ENCODE data around the gene RPS25.
"Not testable (repeated sequence)": the region's sequence is repeated elsewhere in the genome, so short reads cannot be mapped to it uniquely, and the experiment has no call there.

Gene RPS25

GRCh38 chr11:119018074-119018938, at the start of gene RPS25, which contains the start of gene TRAPPC4:
Gene RPS25, minus strand, starts transcription at chr11:119018343. Its CDS starts 59 bp downstream, at chr11:119018284.
Gene TRAPPC4, plus strand, starts transcription at chr11:119018766. Its CDS starts 30 bp downstream, at chr11:119018796.
- peak; percentile 99 for DNase-seq (ENCODE audit: low spot score)

GRCh38 chr11:119067371-119068222, 49.5 kb upstream of the RPS25 start, which contains the start of gene VPS11:
Gene VPS11, plus strand, starts transcription at chr11:119067818. Its CDS starts 6 bp downstream, at chr11:119067824.
- peak; percentile 96 for DNase-seq (ENCODE audit: low spot score)

DNA sequence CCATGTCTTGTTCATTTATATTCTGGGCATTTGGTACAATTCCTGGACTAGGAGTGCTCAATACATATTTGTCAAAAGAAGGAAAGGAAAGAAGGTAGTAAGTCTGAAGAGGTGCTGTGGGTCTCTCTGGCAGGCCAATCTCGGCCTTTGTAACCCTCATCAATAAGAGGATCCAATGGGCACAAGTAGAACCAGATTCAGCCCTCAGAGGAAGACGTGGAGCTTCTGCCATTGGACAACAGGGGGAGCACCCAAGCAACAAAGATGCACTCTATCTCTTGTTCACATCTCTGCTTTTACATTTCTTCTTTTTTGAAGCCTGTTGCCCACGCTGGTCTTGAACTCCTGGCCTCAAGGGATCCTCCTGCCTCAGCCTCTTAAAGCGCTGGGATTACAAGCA, 47.2 kb upstream of the RPS25 start:
- peak; percentile 37 for DNase-seq (ENCODE audit: low spot score)

DNA sequence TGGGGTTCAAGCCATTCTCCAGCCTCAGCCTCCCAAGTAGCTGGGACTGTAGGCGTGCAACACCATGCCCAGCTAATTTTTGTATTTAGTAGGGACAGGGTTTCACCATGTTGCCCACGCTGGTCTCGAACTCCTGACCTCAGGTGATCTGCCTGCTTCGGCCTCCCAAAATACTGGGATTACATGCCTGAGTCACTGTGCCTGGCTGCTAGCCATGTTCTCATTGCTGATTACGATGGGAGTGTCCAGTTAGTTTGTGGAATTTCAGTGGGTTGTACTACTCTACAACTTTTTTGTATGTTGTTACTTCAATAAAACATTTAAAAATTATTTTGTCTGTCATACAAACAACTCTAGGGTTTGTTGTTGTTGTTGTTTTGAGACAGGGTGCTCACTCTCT, 44.6 kb upstream of the RPS25 start:
- no peak for DNase-seq (ENCODE audit: low spot score)

- DNase-seq (ENCODE audit: low spot score) = no peak
Observed at GRCh38 chr11:119061256-119061655, 43.1 kb upstream of the RPS25 start.

DNA sequence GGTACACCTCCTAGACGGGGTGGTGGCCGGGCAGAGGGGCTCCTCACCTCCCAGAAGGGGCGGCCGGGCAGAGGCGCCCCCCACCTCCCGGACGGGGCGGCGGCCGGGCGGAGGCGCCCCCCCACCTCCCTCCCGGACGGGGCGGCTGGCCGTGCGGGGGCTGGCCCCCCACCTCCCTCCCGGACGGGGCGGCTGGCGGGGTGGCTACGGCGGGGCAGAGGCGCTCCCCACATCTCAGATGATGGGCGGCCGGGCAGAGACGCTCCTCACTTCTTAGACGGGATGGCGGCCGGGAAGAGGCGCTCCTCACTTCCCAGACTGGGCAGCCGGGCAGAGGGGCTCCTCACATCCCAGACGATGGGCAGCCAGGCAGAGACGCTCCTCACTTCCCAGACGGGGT, 41.0 kb upstream of the RPS25 start:
- DNase-seq (ENCODE audit: low spot score) = not testable (repeated sequence)

- DNase-seq (ENCODE audit: low spot score) = peak; percentile 95
Observed at GRCh38 chr11:119057000-119057769, 39.0 kb upstream of the RPS25 start, which contains the start of gene HYOU1. Gene HYOU1, minus strand, starts transcription at chr11:119057205. Its CDS starts 1,045 bp downstream, at chr11:119056160.

- DNase-seq (ENCODE audit: low spot score) = no peak
Observed at GRCh38 chr11:119056421-119056999, 38.4 kb upstream of the RPS25 start.

DNA sequence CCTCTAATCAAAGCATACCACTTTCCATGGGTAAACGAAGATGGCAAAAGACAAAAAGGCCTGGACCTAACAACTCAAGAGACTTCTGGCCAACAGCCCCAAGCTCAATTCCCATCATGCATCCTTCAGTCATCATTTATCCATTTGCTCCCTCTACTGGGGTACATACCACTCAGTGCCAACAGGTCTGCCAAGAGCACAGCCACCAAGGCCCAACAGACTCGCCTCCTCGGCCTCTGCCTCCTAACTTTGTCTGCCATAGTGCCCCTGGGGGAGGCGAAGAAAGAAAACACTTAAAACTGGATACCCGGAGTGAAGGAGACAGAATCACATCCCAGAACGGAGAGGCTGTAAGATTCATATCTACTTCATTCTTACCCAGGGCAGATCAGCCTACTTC, 37.8 kb upstream of the RPS25 start:
- DNase-seq (ENCODE audit: low spot score) = no peak

- no peak for DNase-seq (ENCODE audit: low spot score)
Observed at GRCh38 chr11:119054418-119054817, 36.3 kb upstream of the RPS25 start.

DNA sequence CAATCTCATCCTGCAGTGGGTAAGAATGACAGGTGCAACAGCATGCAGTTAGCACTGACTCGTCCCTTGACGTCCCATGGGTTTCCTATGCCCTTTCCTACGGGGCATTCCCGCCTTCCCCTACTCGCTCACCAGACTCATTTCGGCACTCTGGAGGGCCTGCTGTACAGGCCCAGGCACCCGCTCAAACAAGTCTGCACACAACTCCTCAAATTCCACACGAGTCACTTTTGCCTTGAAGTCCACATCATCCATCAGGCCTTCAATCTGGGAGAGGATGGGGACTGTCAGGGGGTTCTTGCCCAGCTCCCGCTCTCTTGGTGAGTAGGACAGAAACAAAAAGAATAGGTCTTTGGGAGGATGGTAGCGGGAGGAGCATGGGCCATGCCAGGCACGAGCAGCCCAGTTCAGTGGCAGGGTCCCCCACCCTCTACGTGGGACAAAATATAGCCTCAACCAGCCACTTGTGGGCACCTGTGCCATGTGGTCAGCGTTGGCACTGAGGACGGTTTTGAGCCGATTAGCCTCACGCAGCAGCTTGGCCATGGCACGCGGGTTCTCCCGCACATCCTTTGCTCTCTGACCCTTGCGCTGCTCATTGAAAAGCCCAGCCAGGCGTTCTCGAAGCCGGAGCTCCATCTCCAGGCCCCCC, 34.1 kb upstream of the RPS25 start:
- DNase-seq (ENCODE audit: low spot score) = no peak

DNA sequence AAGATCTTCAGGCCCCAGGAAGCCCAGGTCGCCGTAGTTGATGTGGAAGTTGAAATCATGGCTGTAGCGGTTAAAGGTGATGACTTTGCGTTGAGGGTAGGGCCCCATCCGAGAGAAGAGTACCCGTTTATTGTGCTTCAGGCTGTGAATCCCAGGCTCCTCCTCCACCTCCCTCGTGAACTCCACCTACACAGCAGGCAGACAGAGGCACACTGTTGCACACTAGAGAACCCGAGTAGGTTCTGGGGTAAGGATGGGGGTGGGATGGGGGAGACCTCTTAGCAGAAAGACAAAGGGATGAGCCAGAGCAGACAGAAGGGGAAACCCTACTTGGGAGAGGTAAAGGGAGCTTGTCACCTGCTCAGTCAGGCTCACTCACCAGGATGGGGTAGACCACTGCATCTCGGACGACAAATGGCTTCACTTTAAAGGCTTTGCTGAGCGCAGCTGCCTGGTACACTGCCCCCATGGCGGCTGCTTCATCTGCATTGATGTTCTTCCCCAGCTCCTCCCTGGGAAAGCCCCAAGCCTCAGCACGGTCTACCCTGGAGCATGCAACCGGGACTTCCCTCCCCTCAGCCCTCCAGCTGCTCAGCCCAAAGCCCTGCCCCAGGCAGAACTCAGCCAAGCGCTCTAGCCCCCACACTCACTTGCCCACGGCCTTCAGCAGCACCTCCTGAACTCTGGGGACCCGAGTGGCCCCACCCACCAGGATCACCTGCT, 33.5 kb upstream of the RPS25 start:
- no peak for DNase-seq (ENCODE audit: low spot score)

- no peak for DNase-seq (ENCODE audit: low spot score)
Observed at GRCh38 chr11:119049081-119049480, 30.9 kb upstream of the RPS25 start.

DNA sequence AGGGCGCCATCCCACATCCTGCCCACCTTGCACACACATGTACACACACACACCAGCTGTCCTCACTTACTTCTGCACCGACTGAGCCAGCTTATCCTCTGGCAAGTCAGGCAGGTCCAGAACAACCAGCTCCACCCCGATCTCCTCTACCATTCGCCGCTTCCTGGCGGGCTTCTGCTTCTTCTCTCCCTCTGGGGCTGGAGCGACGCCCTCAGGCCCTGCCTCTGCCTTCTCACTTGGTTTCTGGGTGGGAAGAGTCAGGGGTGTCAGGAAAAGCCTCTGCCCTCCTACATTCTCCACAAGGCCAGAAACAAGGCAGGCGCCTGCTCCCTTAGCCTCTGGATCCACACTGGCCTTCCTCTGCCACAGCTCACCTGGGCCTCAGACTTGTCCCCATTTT, 30.5 kb upstream of the RPS25 start:
- no peak for DNase-seq (ENCODE audit: low spot score)

GRCh38 chr11:119047205-119047604, 29.1 kb upstream of the RPS25 start:
- no peak for DNase-seq (ENCODE audit: low spot score)

DNA sequence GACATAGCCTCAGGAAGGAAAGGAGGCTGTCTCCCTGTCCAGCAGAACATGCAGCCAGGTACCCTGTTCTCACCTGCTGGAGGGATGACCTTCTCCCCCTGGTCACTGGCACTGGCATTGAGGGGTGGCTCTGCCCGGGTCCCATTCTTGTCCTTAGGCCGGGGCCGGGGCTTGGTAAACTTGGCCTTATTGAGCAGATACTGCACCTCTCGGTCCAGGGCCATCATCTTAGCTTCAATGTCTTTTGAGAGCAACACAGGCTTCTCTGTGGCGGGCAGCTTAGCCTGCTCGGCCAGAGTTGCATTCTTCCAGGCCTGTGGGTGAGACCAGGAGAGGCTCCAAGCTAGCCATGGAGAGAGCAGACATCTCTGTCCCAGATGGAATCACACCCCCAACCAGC, 28.3 kb upstream of the RPS25 start:
- DNase-seq (ENCODE audit: low spot score) = no peak

GRCh38 chr11:119044708-119045107, 26.6 kb upstream of the RPS25 start:
- DNase-seq (ENCODE audit: low spot score) = no peak

DNA sequence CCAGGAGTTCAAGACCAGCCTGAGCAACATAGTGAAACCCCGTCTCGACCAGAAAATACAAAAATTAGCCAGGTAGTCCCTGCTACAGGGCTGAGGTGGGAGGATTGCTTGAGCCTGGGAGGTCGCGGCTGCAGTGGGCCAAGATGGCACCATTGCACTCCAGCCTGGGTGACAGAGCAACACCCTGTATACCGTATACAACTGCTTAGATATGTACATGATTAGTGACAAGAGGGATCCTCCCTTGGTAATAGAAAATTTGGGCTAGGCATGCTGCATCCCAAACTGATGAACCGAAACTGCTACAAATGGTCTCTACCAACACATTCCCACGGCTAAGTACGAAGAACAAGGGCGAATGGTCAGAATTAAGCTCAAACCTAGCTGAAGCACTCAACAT, 24.8 kb upstream of the RPS25 start:
- no peak for DNase-seq (ENCODE audit: low spot score)

GRCh38 chr11:119041821-119042514, 23.8 kb upstream of the RPS25 start:
- DNase-seq (ENCODE audit: low spot score) = no peak

DNA sequence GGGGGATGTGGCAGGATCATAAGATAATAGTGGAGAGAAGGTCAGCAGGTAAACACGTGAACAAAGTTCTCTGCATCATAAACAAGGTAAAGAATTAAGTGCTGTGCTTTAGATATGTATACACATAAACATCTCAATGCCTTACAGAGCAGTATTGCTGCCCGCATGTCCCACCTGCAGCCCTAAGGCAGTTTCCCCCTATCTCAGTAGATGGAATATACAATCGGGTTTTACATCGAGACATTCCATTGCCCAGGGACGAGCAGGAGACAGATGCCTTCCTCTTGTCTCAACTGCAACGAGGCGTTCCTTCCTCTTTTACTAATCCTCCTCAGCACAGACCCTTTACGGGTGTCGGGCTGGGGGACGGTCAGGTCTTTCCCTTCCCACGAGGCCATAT, 21.3 kb upstream of the RPS25 start:
- not testable (repeated sequence) for DNase-seq (ENCODE audit: low spot score)

Measured in cerebellar cortex (tissue), 1 donor.